Hepatocyte (in vitro differentiated cells): ENCODE data around the gene ZER1.

Experiments
- CTCF ChIP-seq: fragments of 200-600 bp; sonication (generic); IDR thresholded peaks from 2 replicates; pipeline ENCODE4 v1.5.1; 2016; ENCODE audit warnings: antibody characterized with exemption, mild to moderate bottlenecking; ENCODE audit not compliant: poor library complexity
- EZH2 ChIP-seq: fragments of 200-600 bp; sonication (generic); IDR thresholded peaks from 2 replicates; pipeline ENCODE4 v1.6.1; 2016; ENCODE audit warnings: antibody characterized with exemption, mild to moderate bottlenecking, borderline replicate concordance

- no peak for TF ChIP-seq EZH2
- TF ChIP-seq CTCF, result no peak
Observed at GRCh38 chr9:128788445-128788844, 16.7 kb upstream of the ZER1 start.
